Mucosa of stomach (tissue), 1 donor: ENCODE results near the gene MIS12.

Source experiments
- H3K27me3 ChIP-seq: one replicate; pipeline ENCODE4 v1.7.0; 2013; ENCODE audit warnings: mild to moderate bottlenecking, low read length; ENCODE audit not compliant: control insufficient read depth, insufficient read depth
- H3K36me3 ChIP-seq: one replicate; pipeline ENCODE4 v1.7.0; 2013; ENCODE audit warnings: low read length; ENCODE audit not compliant: control insufficient read depth, insufficient read depth
- H3K4me1 ChIP-seq: one replicate; pipeline ENCODE4 v1.7.0; 2013; ENCODE audit warnings: mild to moderate bottlenecking, low read length; ENCODE audit not compliant: control insufficient read depth, insufficient read depth
- H3K4me3 ChIP-seq: one replicate; pipeline ENCODE4 v1.7.0; 2013; ENCODE audit warnings: low read length
- H3K9ac ChIP-seq: one replicate; pipeline ENCODE4 v1.7.0; 2013; ENCODE audit warnings: mild to moderate bottlenecking, low read length, moderate library complexity
- H3K9me3 ChIP-seq: one replicate; pipeline ENCODE4 v1.7.0; 2013; ENCODE audit warnings: mild to moderate bottlenecking, low read length, moderate library complexity; ENCODE audit not compliant: control insufficient read depth
- donor health status: Pancreatic carcinoma.

MIS12 gene

GRCh38 chr17:5527601-5528250 is 41.4 kb downstream of the MIS12 start:
- Histone ChIP-seq H3K9me3 (no peaks in the 10 kb centered on the region), H3K27me3 (no peaks in the 10 kb centered on the region), H3K4me1 (no peaks in the 10 kb centered on the region), H3K36me3 (no peaks in the 10 kb centered on the region), H3K9ac (no peak overlapping the region), H3K4me3 (no peak overlapping the region)

GRCh38 chr17:5530265-5531084 is 44.1 kb downstream of the MIS12 start:
- Histone ChIP-seq H3K36me3 (no peaks in the 10 kb centered on the region), H3K4me3 (no peak overlapping the region), H3K27me3 (no peaks in the 10 kb centered on the region), H3K9me3 (no peaks in the 10 kb centered on the region), H3K4me1 (no peaks in the 10 kb centered on the region), H3K9ac (no peak overlapping the region)

GRCh38 chr17:5531085-5531418 is 44.7 kb downstream of the MIS12 start:
- Histone ChIP-seq H3K36me3 (no peaks in the 10 kb centered on the region), H3K9ac (no peak overlapping the region), H3K4me3 (no peak overlapping the region), H3K4me1 (no peaks in the 10 kb centered on the region), H3K9me3 (no peaks in the 10 kb centered on the region), H3K27me3 (no peaks in the 10 kb centered on the region)

- H3K9me3 ChIP-seq: no peaks in the 10 kb centered on the region
- no peak overlapping the region for H3K9ac ChIP-seq
- H3K27me3 ChIP-seq: no peaks in the 10 kb centered on the region
- H3K4me1 ChIP-seq: no peaks in the 10 kb centered on the region
- H3K4me3 ChIP-seq: no peak overlapping the region
- no peaks in the 10 kb centered on the region for H3K36me3 ChIP-seq
Measured at GRCh38 chr17:5532581-5532980, 46.2 kb downstream of the MIS12 start.

- Histone ChIP-seq H3K4me1 (no peaks in the 10 kb centered on the region), H3K4me3 (no peak overlapping the region), H3K9me3 (no peaks in the 10 kb centered on the region), H3K27me3 (no peaks in the 10 kb centered on the region), H3K9ac (no peak overlapping the region), H3K36me3 (no peaks in the 10 kb centered on the region)
Measured at GRCh38 chr17:5533486-5534315, 47.3 kb downstream of the MIS12 start.

GRCh38 chr17:5535436-5535835 is 49.1 kb downstream of the MIS12 start:
- no peaks in the 10 kb centered on the region for H3K27me3 ChIP-seq
- no peaks in the 10 kb centered on the region for H3K4me1 ChIP-seq
- H3K36me3 ChIP-seq: no peaks in the 10 kb centered on the region
- H3K9me3 ChIP-seq: no peaks in the 10 kb centered on the region
- no peak overlapping the region for H3K9ac ChIP-seq
- no peak overlapping the region for H3K4me3 ChIP-seq

- H3K4me1 ChIP-seq: no peaks in the 10 kb centered on the region
- no peak overlapping the region for H3K9ac ChIP-seq
- H3K36me3 ChIP-seq: no peaks in the 10 kb centered on the region
- no peaks in the 10 kb centered on the region for H3K9me3 ChIP-seq
- H3K4me3 ChIP-seq: no peak overlapping the region
- H3K27me3 ChIP-seq: no peaks in the 10 kb centered on the region
Measured at GRCh38 chr17:5536866-5537650, 50.7 kb downstream of the MIS12 start.

GRCh38 chr17:5539286-5539685 is 52.9 kb downstream of the MIS12 start:
- H3K4me1 ChIP-seq: no peaks in the 10 kb centered on the region
- H3K27me3 ChIP-seq: no peaks in the 10 kb centered on the region
- no peak overlapping the region for H3K9ac ChIP-seq
- no peaks in the 10 kb centered on the region for H3K9me3 ChIP-seq
- no peak overlapping the region for H3K4me3 ChIP-seq
- H3K36me3 ChIP-seq: no peaks in the 10 kb centered on the region

- Histone ChIP-seq H3K9me3 (no peaks in the 10 kb centered on the region), H3K36me3 (no peaks in the 10 kb centered on the region), H3K9ac (no peak overlapping the region), H3K27me3 (no peaks in the 10 kb centered on the region), H3K4me1 (no peaks in the 10 kb centered on the region), H3K4me3 (no peak overlapping the region)
Measured at GRCh38 chr17:5540321-5540720, 54.0 kb downstream of the MIS12 start.
